Fibroblast of skin of abdomen (primary cell): ENCODE data around the gene EPS15. TPM values are rescaled to one million over a fixed set of nuclear protein-coding genes. Genes with fewer than 3 reads are reported as not detected.
"Not testable (repeated sequence)": the region's sequence is repeated elsewhere in the genome, so short reads cannot be mapped to it uniquely, and the experiment has no call there.

ENCODE experiments used
- DNase-seq: peaks from one replicate; pipeline ENCODE4 v3.0.0-alpha.2; 2013
- polyA plus RNA-seq, 2 experiments: library from polyadenylated mRNA; unstranded; fragments of 120-200 nt; gene quantifications; one replicate each; pipeline ENCODE4 v1.2.1, GENCODE V29; 2013; ENCODE audit not compliant: insufficient read length in 2 of 2

The EPS15 gene
- 37.9 TPM for polyA plus RNA-seq (2013, experiment 1 of 2; ENCODE audit: insufficient read length)
- polyA plus RNA-seq (2013, experiment 2 of 2; ENCODE audit: insufficient read length) = 37.1 TPM

- peak; percentile 84 for DNase-seq
Measured at GRCh38 chr1:51519048-51519864, at the start of gene EPS15. TSS of gene EPS15 (minus strand) at chr1:51519266. CDS start at chr1:51519231, 35 bp downstream.

GRCh38 chr1:51568231-51568935 is 49.3 kb upstream of the EPS15 start:
- no peak for DNase-seq

GRCh38 chr1:51567653-51568052 is 48.6 kb upstream of the EPS15 start:
- peak; percentile 87 for DNase-seq

- no peak for DNase-seq
Measured at GRCh38 chr1:51566260-51566659, 47.2 kb upstream of the EPS15 start.

- no peak for DNase-seq
Measured at GRCh38 chr1:51565009-51565408, 45.9 kb upstream of the EPS15 start.

- peak; percentile 32 for DNase-seq
Measured at GRCh38 chr1:51564124-51564523, 45.1 kb upstream of the EPS15 start.

GRCh38 chr1:51561702-51562101 is 42.6 kb upstream of the EPS15 start:
- no peak for DNase-seq

GRCh38 chr1:51560895-51561294 is 41.8 kb upstream of the EPS15 start:
- not testable (repeated sequence) for DNase-seq

- no peak for DNase-seq
Measured at GRCh38 chr1:51560034-51560433, 41.0 kb upstream of the EPS15 start.

GRCh38 chr1:51559501-51559900 is 40.4 kb upstream of the EPS15 start:
- DNase-seq = no peak

- DNase-seq = no peak
Measured at GRCh38 chr1:51559064-51559500, 40.0 kb upstream of the EPS15 start.

- peak; percentile 41 for DNase-seq
Measured at GRCh38 chr1:51558375-51558924, 39.4 kb upstream of the EPS15 start.

- DNase-seq = no peak
Measured at GRCh38 chr1:51557168-51557567, 38.1 kb upstream of the EPS15 start.

- no peak for DNase-seq
Measured at GRCh38 chr1:51555866-51556619, 37.0 kb upstream of the EPS15 start.

GRCh38 chr1:51553911-51554310 is 34.8 kb upstream of the EPS15 start:
- no peak for DNase-seq

GRCh38 chr1:51552929-51553807 is 34.1 kb upstream of the EPS15 start:
- no peak for DNase-seq

GRCh38 chr1:51551848-51552296 is 32.8 kb upstream of the EPS15 start:
- no peak for DNase-seq

GRCh38 chr1:51551081-51551480 is 32.0 kb upstream of the EPS15 start:
- DNase-seq = no peak

GRCh38 chr1:51549901-51550300 is 30.8 kb upstream of the EPS15 start:
- DNase-seq = no peak

GRCh38 chr1:51549016-51549619 is 30.1 kb upstream of the EPS15 start:
- peak; percentile 28 for DNase-seq

GRCh38 chr1:51543858-51544257 is 24.8 kb upstream of the EPS15 start:
- no peak for DNase-seq
